ENCODE data around the gene RABGEF1. TPM values are rescaled to one million over a fixed set of nuclear protein-coding genes. Genes with fewer than 3 reads are reported as not detected.

The RABGEF1 gene
- total and polyA plus RNA-seq, 2 of the 8 experiments (the other 6 are each of a cell fraction or from before 2014, with no cell fraction given): 10.2 to 18.0 TPM

DNA sequence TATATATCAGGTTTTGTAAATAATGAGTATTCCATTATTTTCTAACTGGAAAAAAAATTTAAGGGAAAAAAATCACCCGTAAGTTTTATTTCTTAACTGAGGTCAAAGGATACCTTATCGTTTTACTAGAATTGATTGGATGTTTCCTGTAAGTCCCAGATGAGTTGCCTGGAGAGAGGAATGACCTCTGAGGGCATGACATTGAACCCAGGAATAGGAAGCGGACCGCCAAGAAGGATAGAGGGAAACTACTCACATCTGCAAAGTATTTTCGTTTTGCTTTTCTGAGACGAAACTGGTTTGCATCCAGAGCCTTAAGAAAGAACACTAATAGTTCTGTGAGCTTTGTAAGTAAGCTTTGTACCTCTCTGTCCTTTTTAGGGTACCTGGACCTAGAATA, 17.4 kb downstream of the RABGEF1 start (continued):
- TF ChIP-seq FOSL1 (IDR thresholded peaks at IDR 0.05; ENCODE audit: insufficient read depth, low read depth, low read length) (no peak), EGR1 (IDR thresholded peaks at IDR 0.05; ENCODE audit: borderline replicate concordance, low read depth, low read length) (no peak), CBX8 (IDR thresholded peaks at IDR 0.05; ENCODE audit: borderline replicate concordance, low read depth, low read length) (no peak), SRF (IDR thresholded peaks at IDR 0.05; ENCODE audit: low read depth, low read length) (no peak), SIN3A (conservative IDR thresholded peaks at IDR 0.05 in 1 of 2, IDR thresholded peaks at IDR 0.05 in 1 of 2; ENCODE audit: low read depth in 1 of 2, low read length in 2 of 2) (no peak), ASH2L (IDR thresholded peaks at IDR 0.05; ENCODE audit: low read length) (no peak), CHD1 (IDR thresholded peaks at IDR 0.05; ENCODE audit: low read depth, low read length) (no peak), SP4 (IDR thresholded peaks at IDR 0.05; ENCODE audit: low read length) (no peak), TBP (IDR thresholded peaks at IDR 0.05; ENCODE audit: low read depth, low read length) (no peak)
